NK-92 (cell line): ENCODE data around the gene MKKS.
"Not testable (repeated sequence)": the region's sequence is repeated elsewhere in the genome, so short reads cannot be mapped to it uniquely, and the experiment has no call there.

Experiments used
- DNase-seq: peaks from one replicate; lab custom pipeline; 2025; ENCODE audit not compliant: unreplicated experiment; lab: John Stamatoyannopoulos, UW

Gene MKKS

DNA sequence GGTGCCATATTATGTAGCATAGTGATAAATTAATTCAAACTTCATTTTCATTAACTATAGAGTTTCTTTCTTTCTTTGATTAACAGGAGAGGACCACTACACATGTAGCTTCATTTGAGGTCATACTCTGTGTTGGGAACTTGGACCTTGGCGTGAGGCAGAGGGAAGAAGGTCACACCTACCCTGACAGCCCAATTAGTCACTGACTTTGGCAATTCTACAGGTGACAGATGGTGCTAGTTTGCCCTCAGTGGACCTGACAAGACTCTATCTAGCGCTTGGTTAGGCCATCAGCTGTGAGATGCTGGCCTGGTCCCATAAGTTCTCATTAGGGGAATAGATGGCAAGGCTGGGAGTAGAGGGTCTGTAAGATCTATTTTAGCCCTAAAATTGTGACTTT is 15.2 kb upstream of the MKKS start:
- no peak for DNase-seq

DNA sequence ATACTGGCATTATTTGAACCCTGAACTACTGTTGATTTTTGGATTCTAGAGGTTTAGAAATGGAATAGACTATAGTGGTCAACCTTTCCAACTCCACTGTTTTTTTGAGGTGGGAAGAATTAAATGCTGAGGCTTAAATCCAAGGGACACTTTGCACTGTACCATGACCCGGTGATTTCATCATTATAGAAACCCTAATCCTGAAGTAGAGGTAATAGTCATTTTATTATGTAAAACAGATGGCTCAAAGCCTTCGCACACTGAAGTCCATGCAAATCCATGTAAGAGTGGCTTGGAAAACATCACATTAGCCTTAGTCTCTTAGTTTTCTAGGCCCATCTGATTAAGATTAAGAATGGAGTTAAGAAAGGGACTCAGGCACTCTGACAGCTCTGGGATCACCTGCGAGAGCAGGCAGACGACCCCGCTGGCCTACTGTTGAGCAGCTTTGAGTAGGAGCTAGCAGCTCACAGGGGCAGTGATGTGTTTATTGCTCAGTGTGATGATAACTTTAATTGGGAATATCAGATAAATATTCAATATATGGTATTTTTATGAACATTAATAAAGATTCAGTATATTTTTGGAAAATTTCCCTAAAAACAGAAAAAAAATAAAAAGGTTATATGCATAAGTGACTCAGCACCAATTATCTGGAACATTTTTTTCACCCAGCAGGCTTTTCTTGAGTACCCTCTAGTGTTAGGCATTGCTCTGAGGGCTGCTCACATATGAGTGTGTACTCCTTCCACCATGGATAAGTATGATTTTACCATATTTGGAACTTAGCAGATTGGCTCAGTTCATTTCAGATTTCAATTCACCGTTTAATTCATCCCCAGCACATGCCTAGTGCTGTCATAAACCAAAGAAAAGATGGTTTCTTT is 14.5 kb upstream of the MKKS start:
- no peak for DNase-seq

DNA sequence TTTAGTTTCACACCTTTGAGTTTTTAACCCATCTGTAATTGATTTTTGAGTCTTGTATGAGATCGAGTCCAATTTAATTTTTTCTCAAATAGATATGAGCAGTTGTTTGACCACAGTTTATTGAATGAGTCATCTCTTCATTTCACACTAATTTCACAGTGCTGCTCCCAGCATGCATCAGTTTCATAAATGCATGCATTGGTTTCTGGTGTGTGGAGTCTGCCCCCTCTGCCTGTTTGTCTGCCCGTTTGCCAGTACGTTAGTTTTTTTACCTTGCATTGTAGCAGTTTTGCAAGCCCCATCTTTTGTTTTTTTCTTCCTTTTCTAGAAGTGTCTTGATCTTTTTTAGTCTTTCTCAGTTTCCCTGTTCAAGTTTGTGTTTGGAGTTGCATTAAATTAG is 13.0 kb upstream of the MKKS start:
- no peak for DNase-seq

DNA sequence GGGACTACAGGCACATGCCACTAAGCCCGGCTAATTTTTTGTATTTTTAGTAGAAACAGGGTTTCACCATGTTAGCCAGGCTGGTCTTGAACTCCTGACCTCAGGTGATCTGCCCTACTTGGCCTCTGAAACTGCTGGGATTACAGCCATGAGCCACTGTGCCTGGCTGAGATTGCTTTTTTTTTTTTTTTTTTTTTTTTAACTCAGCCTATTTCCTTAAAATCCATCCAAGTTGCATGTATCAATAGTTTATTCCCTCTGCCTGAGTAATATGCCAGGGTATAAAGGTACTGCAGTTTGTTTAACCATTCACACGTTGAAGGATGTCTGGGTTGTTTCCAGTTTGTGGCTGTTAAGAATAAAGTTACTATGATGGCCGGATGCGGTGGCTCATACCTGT is 11.7 kb upstream of the MKKS start:
- DNase-seq, result no peak

DNA sequence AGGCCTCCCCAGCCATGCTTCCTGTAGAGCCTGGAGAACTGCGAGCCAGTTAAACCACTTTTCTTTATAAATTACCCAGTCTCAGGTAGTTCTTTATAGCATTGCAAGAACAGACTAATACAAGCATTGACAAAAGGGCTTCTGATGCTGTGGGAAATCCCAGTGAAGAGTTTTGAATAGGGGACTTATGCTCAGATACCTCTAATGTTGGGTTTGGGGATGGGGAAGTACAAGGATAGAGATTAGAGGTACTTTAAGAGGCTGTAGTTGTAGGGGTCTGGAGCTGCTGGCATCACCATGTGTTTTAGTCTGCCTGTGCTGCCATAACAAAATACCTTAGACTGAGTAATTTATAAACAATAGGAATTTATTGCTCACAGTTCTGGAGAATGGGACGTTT is 9.9 kb upstream of the MKKS start:
- DNase-seq, result no peak

DNA sequence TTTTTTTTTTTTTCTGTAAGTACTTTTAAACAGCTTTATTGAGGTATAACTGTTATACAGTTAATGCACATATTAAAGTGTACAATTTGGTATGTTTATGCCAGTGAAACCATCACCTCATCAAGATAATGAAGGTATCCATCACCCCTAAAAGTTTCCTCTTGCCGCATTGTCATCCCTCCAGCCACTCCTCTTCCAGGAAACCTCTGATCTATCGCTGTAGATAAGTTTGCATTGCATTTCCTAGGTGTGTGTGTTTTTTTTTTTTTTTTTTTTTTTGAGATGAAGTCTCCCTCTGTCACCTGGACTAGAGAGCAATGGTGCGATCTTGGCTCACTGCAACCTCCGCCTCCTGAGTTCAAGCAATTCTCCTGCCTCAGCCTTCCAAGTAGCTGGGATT is 4.2 kb upstream of the MKKS start:
- DNase-seq, result no peak

DNA sequence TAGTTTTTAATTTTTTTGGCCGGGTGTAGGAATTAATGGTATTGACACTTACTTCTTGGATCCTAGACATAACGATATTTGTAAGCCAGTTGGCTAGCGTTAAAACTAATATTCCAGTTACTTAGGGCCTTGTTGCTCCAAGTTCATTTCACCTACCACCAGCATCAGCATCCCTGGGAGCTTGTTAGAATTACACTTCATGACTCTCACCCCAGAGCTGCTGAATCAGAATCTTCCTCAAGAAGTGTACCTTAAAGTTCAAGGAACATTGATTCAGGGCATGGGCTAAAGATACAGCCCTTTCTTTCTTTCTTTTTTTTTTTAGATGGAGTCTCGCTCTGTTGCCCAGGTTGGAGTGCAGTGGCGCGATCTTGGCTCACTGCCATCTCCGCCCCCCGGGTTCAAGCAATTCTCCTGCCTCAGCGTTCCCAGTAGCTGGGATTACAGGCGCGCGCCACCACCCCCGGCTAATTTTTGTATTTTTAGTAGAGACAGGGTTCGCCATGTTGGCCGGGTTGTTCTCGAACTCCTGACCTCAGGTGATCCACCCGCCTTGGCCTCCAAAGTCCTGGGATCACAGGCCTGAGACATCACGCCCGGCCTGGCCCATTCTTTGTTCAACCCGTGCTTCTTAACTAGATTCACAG is 2.2 kb upstream of the MKKS start:
- no peak for DNase-seq

DNA sequence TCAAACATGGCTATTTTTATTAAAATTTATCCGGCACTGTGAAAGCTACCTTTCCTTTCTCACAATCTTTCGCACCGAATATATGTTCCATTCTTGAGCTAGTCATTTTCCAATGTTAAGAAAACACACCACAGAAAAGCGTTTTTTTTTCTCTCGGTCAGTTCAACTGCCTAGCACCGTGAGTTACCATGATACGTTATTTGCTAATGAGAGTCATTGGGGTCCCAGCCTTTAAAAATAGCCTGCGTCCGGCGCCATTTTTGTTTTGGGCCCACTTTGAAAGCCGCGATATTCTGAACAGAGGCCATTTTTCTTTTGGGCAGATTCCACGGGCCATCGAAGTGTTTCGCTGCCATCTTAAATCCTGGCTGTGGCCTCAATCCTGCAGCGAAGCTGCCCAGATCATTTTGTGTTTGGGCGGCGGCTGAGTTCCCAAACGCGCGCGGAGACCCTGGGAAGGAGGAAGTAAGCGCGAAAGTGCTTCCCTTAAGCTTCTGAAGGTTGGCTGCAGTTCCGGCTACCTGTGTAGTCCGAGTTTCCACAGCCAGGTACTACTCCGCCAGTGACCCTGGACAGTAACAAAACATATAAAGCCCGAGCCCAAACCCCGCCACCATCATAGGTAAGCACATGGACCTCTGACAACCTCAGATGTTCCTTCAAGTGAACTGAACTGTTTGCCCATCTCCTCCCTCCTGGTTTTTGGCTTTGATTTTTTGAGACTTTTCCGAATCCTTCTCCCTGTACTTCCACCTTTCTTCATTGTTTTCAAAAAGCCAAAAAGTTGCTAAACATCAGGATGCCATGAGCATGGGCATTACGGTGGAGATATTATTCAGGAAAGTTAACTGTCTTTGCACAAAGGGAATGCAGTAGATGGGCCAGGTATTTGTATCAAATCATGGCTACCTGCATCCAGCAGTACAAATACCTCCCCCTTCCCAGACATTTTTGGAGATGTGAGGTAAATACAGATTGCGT is 1.1 kb upstream of the MKKS start, which contains the start of gene SLX4IP:
SLX4IP (plus strand) TSS at position 474 of the 981 bp plus-strand sequence. CDS start 22,900 bp downstream, outside the sequence.
- DNase-seq, result peak; percentile 64

DNA sequence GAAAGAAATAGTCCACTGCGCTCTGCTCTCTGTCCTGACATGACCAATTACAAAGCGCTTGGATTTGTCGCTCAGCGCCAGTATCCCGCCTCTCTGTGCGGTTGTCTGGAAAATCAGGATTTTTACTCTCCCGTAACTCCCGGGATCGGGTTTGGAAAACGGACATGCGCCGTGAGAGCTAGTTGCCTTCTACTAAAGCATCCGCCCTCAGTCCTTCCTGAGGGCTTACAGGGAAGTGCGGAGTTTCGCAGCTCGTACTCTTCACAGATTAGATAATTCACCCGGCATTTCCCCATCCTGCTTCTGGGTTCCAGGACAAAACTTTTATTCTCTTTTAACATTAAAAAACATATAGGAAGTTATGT is 427 bp upstream of the MKKS start:
- DNase-seq, result no peak

DNA sequence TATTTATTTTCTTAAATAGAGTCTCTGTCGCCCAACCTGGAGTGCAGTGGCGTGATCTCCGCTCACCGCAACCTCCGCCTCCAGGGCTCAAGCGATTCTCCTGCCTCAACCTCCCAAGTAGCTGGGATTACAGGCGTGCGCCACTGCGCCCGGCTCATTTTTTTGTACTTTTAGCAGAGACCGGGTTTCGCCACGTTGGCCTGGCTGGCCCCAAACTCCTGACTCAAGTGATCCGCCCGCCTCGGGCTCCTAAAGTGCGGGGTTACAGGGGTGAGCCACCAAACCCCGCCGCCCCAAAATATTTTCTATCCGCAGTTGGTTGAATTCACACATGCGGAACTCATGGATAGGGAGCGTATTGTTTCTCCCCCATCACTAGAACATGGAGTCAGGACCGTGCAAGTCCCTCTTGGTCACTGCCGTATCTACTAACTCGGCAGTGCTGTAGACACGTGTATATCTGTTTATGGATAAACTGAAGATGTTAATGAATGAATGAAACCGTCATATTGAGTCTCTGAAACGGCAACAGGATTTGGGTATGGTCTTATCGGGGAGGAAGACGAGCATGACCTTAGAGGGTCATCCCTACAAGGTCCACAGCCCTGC is 904 bp downstream of the MKKS start:
- no peak for DNase-seq

DNA sequence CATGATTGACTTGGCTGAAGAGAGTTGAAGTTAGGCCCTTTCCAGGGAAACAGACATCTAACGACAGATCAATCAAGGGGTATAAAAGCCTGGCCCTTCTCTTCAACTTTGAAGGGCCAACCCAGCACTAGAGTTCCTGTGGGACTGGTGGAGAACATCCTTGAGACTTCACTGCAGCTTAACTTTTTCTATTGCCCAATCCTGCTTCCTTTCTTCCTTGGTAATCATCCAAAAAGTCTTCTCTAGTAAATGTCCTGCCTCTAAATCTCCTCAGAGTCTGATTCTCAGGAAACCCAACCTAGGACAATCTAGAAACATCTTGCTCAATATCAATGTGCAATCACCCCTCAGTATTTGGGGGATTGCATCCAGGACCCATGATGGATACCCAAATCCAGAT is 1.9 kb downstream of the MKKS start:
- DNase-seq, result no peak

DNA sequence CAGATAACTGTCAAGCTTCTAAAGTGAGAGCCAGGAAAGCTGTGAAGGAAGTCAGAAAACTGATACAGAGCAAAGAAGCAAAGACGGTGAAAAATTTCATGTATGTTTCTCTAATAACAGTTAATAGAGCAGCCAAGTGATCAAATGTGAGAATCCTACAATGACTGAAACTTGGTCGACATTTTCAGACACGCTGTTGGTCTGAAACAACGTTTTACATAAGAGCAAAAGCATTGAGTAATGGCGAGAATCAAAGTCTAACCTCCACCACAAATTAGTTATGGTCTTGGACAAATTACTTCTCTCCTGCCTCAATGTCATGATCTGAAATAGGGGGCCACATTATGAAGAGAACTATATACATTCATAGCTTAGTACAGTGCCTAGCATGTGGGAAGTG is 3.3 kb downstream of the MKKS start:
- DNase-seq, result no peak

DNA sequence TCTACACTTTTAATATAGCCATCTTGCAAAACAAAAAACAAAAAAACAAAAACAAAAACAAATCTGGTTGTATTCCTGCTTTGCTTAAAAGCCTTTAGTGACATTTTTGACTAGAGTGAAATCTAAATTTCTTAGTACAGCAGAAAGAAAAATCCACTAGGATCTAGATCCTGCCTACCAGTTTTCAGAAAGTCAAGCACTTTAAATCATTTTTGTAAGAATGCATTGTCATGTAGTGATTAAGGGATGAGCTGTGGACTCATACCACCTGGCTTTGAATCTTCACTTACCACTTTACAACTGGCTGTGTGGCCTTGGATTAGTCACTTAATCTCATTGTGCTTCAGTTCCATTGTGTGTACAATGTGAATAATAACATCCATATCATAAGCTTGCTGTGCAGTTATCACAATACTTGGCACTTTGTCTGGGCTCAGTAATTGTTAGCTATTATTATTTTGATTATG is 4.0 kb downstream of the MKKS start:
- no peak for DNase-seq

DNA sequence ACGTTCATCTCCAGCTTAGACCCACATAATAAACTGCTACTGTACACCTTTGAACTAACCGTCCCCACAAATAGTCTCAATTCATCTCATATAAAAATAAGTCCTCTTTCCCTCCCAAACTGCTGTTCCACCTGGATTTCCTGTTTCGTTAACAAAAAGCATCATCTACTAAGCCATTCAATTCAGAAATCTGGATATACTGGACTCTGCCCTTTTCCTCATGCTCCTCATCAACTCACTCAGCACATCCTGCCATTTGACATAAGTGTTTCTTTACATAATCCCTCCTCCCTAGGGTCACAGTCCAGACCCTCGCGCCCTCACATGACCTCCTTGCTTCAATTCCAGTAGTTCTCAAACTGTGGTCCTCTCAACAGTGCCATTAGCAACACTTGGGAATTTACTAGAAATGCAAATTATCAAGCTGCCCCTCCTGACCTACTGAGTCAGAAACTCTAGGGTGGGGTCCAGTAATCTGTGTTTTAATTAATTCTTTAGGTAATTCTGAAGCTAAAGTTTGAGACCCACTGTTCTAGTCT is 4.5 kb downstream of the MKKS start:
- DNase-seq, result no peak

DNA sequence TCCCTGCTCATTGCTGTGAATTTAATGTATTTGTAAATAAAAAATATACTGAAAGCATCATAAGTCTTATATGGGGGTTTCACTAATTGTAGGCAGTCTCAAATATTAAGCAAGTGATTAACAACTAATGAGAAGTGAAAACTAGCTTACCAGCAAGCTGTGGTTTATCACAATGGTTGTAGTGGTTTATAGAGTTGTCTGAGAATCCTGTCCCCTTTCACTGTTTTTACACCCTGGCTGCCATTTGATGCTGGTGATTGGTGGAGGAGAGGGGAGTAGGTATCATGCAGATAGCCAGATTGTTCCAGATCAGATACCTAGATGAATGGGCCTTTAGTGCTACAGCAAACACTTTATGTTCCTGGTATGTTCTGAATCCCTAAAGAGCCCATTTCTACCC is 6.0 kb downstream of the MKKS start:
- no peak for DNase-seq

DNA sequence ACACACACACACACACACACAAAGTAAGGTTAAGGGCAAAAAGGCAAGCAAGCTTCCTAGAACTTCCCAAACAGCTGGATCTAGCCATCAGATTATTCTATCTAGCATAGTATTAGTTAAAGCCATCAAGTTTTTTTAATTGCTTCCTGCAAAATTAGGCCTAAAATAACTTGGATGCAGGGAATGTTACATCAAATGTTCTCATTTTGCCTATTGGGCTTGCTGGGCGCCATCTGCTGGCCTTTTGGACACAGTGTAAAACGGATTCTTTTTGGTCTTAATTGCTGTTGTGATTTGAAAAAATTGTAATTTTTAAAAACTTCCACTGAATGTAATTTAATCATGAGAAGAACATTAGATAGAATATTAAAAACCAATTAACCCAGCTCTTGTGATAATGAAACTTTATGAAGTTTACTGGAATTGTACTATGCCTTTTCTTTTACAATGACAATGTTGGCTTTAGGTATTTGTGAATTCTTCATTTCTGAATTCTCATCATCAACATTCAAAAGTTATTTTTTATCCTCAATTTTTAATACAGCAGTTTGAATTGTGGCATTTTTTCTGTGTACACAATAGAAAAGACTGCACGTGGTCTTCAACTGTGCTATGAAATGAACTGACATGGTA is 6.8 kb downstream of the MKKS start:
- no peak for DNase-seq

DNA sequence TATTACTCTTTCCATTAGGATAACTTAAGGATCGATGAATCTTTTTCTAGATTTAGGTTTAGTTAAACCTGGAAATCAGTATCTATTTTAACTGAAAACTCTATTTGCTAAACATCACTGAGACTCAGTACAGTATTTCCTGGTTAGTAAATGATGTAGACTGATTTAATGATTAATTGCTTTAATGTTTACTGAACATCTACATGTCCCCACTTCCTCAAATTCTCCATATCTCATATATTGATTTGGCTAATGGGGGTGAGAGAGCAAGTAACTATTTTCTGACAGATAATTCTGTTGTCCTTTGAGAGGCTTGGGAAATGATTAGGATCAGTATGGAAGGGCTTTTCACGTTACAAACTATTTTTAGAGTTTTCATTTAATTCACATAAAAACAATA is 10.3 kb downstream of the MKKS start:
- no peak for DNase-seq

DNA sequence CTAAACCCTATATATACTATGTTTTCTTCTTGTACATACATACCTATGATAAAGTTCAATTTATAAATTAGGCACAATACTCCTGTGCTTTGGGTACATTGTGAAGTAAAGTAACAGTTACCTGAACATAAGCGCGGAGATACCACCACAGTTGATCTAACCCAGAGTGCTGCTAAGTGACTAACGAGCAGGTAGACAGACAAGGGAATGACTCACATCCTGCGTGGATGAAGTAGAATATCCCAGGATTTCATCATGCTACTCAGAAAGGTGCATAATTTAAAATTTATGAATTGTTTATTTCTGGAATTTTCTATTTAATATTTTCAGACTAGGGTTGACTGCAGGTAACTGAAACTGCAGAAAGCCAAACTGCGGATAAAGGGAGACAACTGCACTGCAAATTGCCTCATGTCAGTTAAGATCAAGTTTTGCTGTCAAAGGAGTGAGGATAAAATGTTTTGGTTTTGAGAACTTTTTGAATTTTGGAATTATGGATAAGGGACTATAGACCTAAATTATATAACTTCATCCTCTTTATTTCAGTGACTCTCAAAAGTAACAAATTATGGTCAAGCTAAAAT is 14.4 kb downstream of the MKKS start:
- DNase-seq, result no peak

DNA sequence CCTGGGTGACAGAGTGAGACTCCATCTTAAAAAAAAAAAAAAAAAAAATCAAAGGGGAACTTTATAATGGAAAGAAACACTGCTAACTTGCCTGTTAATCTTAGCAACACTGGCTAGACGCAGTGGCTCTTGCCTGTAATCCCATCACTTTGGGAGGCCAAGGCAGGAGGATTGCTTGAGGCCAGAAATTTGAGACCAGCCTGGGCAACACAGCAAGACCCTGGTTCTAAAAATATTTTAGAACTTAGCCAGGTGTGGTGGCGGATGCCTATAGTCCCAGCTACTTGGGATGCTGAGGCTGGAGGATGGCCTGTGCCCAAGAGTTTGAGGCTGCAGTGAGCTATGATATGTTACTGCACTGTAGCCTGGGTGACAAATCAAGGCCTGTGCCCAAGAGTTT is 16.8 kb downstream of the MKKS start:
- not testable (repeated sequence) for DNase-seq
